GM19468 (cell line): ENCODE data around the gene KRT2.

Source experiments
- ATAC-seq: cut with Tn5 transposase; IDR thresholded peaks from one replicate; pipeline ENCODE4 v1.9.1; 2021; ENCODE audit warnings: mild to moderate bottlenecking, moderate library complexity, moderate number of reproducible peaks; ENCODE audit not compliant: unreplicated experiment; ENCODE audit errors: extremely low read depth

KRT2 gene

GRCh38 chr12:52605542-52605941 is 46.5 kb downstream of the KRT2 start:
- ATAC-seq: no peak

DNA sequence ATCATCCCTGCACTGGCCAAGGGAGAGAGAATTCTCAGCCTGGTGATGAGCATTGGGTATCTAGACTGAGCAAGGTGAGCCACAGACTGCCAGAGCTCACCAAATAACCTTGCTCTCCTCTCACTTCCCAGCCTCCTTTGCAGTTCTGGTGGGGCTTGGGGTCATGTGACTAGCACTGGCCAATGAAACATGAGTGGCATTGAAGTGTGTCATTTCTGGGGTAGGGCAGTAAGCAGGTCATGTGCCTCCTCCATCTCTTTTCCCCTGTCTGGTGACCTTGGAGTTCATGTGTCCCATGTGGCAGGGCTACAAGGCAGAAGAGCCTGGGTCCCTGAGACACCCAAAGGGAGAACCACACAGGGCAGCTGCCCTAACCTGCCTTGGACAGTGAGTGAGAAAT is 47.2 kb downstream of the KRT2 start:
- ATAC-seq: no peak

- ATAC-seq: no peak
Measured at GRCh38 chr12:52603314-52603713, 48.7 kb downstream of the KRT2 start.

GRCh38 chr12:52602552-52602951 is 49.5 kb downstream of the KRT2 start:
- no peak for ATAC-seq

GRCh38 chr12:52601671-52602070 is 50.3 kb downstream of the KRT2 start:
- no peak for ATAC-seq

GRCh38 chr12:52600941-52601481 is 51.0 kb downstream of the KRT2 start, which contains the start of gene KRT72:
TSS of gene KRT72 (minus strand) at chr12:52601463. CDS start at chr12:52601452, 11 bp downstream.
- no peak for ATAC-seq

DNA sequence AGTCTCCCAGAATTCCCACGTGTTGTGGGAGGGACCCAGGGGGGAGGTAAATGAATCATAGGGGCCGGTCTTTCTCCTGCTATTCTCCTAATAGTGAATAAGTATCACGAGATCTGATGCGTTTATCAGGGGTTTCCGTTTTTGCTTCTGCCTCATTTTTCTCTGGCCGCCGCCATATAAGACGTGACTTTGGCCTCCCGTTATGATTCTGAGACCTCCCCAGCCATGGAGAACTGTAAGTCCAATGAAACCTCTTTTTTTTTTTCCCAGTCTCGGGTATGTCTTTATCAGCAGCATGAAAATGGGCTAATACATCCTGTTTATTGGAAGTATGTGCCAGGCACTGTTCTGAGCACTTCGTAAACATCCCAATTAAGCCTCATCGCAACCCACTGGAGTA is 51.5 kb downstream of the KRT2 start:
- no peak for ATAC-seq

GRCh38 chr12:52600071-52600470 is 51.9 kb downstream of the KRT2 start:
- ATAC-seq: no peak

GRCh38 chr12:52598966-52599365 is 53.0 kb downstream of the KRT2 start:
- ATAC-seq: no peak
